AG09319 (cell line): ENCODE results near the gene CKS2.

Experiments used
- DNase-seq: peaks from one replicate; pipeline ENCODE4 v3.0.0-alpha.2; 2010; ENCODE audit warnings: low read depth; ENCODE audit errors: extremely low read depth
- CTCF ChIP-seq: IDR thresholded peaks from 2 replicates; pipeline ENCODE4 v1.5.1; 2011; ENCODE audit warnings: low read depth, mild to moderate bottlenecking, inconsistent platforms, low read length, moderate library complexity

The CKS2 gene

GRCh38 chr9:89323390-89323789 is 12.4 kb downstream of the CKS2 start:
- no peak for TF ChIP-seq CTCF
- DNase-seq: no peak

GRCh38 chr9:89325733-89326132 is 14.7 kb downstream of the CKS2 start:
- DNase-seq: no peak
- TF ChIP-seq CTCF: no peak

- no peak for DNase-seq
Measured at GRCh38 chr9:89328064-89328463, 17.1 kb downstream of the CKS2 start.

GRCh38 chr9:89329917-89330316 is 18.9 kb downstream of the CKS2 start:
- no peak for DNase-seq
- no peak for TF ChIP-seq CTCF

More at GRCh38 chr9:89328064-89328463, 17.1 kb downstream of the CKS2 start:
- no peak for TF ChIP-seq CTCF

- TF ChIP-seq CTCF: no peak
- no peak for DNase-seq
Measured at GRCh38 chr9:89330513-89330912, 19.5 kb downstream of the CKS2 start.

GRCh38 chr9:89339807-89340206 is 28.8 kb downstream of the CKS2 start:
- DNase-seq: no peak
- TF ChIP-seq CTCF: no peak

- DNase-seq: no peak
- no peak for TF ChIP-seq CTCF
Measured at GRCh38 chr9:89340332-89340731, 29.3 kb downstream of the CKS2 start.
